ENCODE measurements around the gene SCGB1D4. TPM values are rescaled to one million over a fixed set of nuclear protein-coding genes. Genes with fewer than 3 reads are reported as not detected.

The SCGB1D4 gene
- total RNA-seq, 2 experiments from 2014 or later: not detected

Other genes starting within 250 kb of the SCGB1D4 start
- gene INCENP, start 175.1 kb downstream of the SCGB1D4 start, total RNA-seq: 100 to 1,000 TPM; 126 to 130 TPM
- gene SCGB1D1, start 108.9 kb downstream of the SCGB1D4 start, total RNA-seq: not detected
- not detected for gene SCGB2A1, start 90.4 kb downstream of the SCGB1D4 start, total RNA-seq
- not detected for gene SCGB1D2, start 56.8 kb downstream of the SCGB1D4 start, total RNA-seq
- not detected for gene SCGB2A2, start 28.9 kb downstream of the SCGB1D4 start, total RNA-seq
- 1 to 10 TPM; 6.4 to 6.7 TPM for gene ASRGL1, start 38.4 kb upstream of the SCGB1D4 start, total RNA-seq
- not detected for gene SCGB1A1, start 120.0 kb upstream of the SCGB1D4 start, total RNA-seq
- 10 to 100 TPM; 41.1 to 43.0 TPM for gene AHNAK, start 247.7 kb upstream of the SCGB1D4 start, total RNA-seq

All from activated CD8-positive, alpha-beta T cell treated with anti-CD3 and anti-CD28 coated beads for 36 hours (primary cell).